ENCODE measurements around the gene LDAH.

The LDAH gene

DNA sequence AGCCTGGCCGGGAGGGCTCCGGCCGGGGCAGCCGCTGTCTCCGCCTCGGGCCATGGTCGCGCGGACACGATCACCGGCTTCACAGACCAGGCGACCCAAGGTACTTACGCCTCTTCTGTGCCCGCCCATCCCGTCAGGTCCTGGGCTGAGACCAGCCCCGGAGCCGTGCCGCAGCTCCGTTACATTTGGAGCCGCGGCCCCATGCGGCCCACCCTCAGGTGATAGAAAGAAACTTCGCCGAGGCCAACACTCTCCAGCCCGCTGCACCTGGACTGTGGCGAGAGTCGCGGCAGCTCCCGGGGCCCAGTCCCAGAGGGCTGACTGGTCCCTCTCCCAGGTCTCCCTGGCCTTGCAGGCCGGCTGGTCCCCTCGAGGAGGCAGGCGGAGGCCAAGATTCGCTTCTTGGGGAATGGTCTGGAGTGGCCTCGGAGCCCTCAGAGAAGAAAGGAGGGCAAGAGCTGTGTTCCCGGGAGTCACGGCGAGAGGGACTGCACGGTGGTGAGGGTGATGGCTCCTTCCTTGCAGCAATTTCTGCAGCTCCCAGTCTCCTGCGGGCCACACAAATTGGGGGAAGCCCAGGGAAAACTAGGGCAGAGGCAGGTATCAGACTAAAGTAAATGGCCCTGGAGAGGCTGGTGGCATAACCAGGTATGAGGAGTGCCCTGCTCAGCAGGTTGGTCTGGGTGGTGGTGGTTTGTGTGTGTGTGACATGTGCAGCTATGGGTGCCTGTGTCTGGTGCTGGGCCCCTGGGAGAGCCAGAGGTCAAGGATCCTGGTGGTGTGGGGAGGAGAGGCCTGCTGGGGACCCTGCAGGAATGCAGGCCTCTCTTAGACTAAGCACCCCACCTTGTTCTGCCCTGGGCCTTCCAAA is 155.1 kb downstream of the LDAH start:
- no peak for DNase-seq (ENCODE audit: low read depth)

DNA sequence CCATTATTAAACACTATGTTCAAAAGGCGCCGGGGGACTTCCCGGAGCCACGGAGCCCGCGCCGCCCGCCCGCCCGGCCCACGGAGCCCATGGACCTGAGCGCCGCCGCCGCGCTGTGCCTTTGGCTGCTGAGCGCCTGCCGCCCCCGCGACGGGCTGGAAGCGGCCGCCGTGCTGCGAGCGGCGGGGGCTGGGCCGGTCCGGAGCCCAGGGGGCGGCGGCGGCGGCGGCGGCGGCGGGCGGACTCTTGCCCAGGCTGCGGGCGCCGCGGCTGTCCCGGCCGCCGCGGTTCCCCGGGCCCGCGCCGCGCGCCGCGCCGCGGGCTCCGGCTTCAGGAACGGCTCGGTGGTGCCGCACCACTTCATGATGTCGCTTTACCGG is 155.8 kb downstream of the LDAH start:
- no peak for DNase-seq (ENCODE audit: low read depth)

DNA sequence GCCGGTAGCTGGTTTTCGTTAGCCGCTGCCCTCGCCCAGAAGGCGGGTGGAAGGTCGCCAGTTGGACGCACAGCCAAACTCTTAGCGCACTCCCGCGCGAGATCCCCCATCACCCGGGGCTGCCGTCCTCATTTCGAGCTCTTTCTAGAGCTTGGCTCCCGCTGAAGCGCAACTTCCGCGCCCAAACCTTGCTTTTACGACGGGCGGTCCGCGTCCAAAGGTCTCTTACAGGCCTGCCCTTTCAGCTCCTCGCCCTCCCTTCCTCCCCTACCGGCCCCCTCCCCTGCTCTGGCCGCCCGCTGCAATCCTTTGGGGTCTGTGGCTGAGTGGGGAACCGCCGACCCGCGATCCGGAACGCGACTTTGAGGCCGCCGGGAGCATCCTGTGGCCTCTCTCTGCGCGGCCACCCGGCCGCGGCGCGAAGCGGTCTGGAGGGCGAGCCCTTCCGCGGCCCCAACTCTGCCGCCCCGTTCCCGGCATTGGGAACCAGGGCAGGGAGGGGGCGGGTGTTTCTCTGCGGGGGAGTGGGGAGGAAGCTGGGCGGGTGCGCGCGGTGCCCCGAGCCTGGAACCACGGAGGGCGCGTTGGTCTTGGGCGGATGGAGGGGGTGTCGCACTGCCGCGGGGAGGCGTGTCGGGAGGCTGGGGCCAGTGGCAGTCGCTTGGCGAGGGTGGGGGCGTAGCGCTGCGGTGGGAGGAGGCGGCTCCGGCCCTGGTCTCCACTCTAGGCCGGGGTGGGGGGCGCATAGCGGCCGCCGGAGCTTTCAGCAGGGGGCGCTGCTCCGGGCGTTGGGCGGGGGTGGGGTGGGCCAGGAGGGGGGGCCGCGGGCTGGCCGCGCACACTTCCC is 156.4 kb downstream of the LDAH start, which contains the start of gene GDF7:
Gene GDF7, plus strand, starts transcription at position 841 of the 847 bp plus-strand sequence. CDS start 96 bp downstream, outside the sequence.
- DNase-seq (ENCODE audit: low read depth): no peak

DNA sequence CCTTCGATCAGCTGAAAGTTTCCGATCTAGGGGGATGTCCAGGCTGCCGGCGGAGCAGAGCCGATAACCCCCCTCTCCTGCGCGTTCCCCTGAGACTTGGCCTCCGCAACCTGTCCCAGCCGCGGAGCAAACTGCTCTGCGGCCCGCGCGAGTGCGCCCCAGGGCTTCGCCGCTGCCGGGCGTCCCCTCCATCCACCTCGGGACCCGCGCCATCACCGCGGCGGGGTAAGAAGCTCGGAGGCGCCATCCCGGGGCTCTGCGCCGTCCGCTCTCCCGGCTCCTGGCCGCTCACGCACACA is 156.9 kb downstream of the LDAH start:
- DNase-seq (ENCODE audit: low read depth): no peak

DNA sequence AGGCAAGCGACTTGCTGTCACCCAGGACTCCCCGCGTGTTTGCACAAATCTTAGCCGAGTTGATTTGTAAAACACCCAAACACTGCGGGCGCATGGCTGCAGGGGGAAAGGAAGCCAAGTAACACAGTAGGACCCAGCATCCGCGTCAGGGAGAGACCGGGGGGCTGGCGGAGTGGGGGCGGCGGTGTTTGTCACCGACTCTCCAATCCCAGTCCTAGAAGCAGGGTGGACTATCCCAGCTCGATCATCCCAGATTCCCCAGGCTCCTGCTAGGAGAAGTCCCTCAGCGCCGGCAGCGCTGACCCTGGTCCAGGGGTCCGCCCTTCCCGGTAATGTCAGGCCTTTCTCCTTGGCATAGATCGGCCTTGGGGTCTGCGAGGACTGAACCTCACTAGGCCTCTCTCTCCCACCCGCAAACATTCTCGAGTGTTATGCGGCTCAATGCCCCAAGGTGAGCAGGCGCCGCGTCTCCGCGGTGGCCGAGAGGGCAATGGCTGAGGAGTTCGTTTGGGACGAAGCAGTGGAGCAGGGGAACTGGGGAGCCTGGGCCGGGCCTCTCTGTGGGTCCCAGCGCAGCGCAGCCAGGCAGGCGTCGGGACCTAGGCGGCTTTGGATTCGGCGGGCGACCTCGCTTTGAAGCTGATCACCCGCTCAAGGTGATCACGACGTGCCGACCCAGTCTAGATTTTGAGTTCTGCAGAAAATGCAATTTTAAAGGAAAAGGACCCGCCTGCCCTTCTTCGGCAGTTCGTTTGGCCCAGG is 157.5 kb downstream of the LDAH start:
- DNase-seq (ENCODE audit: low read depth): no peak

DNA sequence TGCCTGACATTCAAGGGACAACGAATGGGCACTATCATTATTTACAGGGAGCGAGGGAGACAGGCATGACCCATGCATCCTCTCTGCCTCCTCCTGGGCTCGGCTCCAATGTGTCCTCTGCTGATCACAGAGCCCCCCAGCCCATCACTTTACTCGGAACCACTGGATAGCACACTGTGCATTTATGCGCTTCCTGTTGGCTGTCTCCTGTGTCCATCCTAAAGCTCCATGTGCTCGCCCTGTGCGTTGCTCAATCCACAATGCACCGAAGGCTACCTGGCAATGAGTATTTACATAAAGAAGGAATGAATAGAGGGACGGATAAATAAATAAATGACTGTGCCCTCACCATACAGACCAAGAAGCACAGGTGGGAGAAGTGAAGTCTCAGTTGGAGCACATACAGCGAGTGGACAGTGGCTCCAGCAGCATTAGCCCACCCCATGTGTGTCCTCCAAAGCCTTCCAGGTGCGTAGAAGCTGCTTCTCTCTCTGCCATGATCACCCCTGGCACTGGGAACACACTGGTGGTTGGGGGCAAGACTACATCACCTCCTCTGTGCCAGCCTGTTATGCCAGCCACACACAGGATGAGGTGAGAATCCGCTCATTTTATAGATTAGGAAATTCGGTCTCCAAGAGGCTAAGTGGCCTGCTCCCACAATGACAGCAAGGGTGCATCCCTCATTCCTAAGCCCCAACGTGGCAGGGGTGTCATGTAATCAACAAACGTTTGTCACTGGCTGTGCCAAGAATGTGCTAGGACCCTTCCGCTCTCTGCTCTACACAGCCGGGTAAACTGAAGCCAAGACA is 158.3 kb downstream of the LDAH start:
- DNase-seq (ENCODE audit: low read depth): no peak

DNA sequence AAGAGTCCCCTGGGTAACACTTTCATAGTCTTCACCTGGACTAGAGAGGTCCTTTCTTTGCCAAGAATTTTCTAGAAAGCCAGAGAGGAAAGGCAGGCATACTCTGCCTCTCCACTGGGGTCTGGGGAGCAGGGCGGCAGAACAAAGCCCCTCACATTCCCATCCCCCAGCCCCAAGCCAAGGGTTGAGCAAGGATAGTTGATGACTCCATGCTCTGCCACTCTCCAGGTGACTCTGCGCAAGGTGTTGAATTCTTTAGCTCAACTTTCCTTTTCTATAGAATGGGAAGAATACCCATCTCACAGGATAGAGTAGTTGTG is 158.9 kb downstream of the LDAH start:
- no peak for DNase-seq (ENCODE audit: low read depth)

DNA sequence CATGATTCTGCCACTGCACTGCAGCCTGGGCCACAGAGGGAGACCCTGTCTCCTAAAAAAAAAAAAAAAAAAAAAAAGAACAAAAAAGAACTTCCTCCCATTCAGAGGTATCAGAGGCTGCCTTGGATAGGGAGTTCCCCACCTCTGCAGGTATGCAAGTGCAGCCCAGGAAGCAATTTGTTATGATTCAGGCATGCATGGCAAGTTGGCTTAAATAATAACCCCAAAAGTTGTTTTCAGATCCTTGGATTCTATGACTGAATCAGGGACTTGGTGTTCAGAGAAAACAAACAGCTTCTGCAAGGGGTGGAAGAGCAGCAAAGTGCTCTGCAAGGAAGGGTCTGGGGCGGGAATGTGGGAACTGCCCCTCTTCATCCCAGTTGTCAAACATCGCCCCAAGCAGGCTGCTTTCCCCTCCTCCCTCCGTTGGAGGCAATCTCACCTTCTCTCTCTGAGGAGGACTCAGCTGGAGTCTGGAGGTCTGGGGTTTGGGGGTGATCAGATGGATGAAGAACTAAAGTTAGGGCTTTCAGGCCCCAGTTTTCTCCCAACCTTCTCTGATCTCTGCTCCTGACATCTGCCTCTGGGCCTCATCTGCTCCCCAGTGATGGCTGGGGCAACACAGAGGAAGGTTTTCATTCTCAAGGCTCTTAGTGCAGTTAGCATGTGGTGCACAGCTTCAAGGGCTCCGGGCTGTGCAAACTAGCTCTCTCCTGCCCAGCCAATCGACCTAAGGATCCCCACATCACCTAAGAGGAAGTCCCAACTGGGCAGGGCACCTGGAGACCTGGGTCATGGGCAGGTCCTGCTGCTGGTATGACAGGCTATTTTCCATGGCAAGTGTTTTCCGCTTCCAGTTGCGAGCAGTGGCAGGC is 159.5 kb downstream of the LDAH start:
- no peak for DNase-seq (ENCODE audit: low read depth)

DNA sequence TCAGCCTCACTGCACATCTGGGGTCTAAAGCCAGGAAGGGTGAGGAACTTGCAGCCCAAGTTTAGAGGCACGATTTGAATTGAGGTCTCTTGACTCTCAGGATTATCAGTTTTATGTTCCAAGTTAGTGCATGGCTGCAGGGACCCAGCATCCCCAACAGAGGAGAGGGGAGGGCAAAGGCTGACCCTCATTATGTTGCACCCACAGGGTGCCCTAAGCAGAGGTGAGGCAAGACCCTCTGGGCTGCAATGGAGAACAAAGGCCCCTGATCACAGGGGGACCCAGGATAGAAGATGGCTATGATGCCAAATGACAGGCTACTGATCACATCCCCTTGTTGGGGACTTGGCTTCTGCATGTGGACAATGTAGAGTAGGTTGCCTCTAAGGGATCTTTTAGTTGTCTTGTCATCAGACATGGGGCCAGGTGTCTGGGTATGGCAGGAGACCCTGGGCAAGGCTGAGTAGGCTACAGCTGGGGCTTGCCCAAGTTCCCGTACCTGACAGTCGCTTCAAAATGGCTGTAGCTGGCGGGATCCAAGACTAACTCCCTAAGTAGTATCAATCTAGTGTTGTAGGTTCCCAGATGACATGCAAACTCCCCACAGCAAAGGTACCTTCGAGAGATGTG is 160.5 kb downstream of the LDAH start:
- no peak for DNase-seq (ENCODE audit: low read depth)

DNA sequence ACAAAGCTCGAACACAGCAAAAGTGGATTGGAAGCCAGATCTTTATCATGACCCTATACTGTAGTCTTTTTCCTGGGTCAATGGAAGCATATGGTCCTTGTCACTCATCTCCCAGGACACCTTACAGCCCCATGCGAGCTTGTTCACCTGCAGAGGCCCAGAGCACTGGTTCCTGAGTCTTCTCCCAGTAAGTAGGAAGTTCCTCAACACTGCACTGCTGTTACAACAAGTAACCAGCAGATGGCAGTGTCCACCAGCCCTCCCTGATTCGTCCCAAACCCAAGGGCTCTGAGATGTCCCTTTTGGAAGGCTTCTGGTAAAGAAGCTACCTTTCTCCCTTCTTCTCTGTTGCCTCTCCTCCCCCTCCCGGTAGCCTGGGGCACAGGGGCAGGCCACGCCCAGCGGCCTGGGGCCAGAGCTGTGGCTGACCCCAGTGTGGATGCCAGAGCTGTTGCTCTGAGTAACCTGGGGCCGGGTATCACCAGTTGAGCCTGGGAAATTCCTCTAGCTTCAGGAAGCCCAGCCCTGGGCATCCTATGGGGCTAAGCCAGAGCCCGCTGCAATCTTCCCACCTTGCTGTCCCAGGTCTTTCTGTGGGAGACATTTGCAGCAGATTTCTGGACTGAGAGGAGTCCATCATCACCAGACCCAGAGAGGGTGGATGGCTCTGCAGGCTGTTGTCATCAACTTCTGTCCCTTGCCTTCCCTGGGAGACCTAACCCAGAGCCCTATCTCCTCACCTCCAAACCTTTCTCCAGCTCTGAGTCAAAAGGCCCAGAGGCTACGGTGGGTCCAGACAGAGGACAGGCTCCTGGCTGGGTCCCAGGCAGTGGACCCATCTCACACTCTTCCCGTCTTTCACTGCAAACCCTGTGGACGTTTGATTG is 161.2 kb downstream of the LDAH start:
- no peak for DNase-seq (ENCODE audit: low read depth)

DNA sequence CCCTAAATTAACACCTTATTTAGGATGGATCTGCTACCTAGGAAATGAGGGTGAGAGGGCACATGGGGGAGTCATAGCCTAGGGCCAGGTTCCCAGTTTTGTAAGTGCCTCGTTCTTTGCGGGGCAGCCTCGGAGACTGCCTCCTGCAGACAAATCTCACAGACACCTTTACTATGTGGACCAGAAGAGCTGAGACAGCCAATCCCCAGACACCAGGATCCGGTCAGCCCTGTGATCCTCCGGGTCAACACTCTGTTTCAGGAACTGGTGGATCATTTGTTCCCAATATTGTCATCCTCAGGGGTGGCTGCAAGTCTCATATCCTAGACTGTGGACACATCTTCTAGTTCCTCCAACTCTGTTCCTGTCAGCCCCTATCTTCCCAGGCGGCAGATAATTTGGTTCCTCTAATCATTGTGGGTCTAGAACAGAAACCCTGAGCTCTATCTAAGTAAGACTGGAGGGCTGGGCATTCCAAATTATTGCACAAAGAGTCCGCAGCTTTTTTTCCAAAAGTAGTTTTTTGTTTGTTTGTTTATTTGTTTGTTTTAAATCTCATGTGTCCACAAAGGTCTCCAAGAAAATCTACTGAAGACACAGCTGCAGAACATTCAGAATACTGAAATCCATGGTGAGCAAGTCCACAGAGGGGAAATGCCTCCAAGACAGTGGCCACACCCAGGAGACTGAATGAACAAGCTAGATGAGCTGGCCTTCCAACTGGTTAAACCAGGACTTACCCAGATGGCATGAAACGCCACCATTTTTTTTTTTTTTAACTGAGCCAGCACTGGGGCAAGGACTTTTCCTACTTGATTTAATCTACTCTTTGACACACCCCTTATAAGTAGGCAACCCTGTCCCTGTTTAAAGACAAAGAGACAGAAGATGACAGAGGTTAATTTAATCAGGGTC is 162.1 kb downstream of the LDAH start:
- DNase-seq (ENCODE audit: low read depth): no peak

DNA sequence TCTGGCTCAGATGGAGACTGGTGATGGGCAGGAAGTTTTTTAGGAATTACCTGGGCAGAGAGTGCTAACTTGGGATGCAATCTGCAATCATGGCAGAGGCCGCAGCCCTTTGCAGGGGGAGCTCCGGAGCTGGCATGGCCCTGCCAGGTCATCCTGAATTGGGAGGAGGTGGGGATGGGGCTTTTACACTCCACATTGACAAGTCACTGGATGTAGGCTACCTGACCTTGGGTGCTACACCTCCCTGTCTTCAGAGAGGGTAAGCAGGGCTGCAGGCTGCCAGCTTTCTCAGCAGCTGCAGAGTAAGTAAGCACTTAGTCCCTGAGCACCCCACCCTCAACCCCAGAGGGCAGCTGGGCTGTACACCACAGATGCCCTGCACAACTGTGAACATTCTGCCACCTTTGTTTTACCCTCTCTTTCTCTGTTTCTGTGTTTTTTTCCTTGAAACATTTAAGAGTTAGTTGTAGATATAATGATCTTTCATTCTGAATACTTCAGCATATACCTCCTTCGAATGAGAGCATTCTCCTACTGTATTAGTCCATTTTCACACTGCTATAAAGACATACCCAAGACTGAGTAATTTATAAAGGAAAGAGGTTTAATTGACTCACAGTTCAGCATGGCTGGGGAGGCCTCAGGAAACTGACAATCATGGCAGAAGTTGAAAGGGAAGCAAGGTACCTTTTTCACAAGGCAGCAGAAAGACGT is 165.2 kb downstream of the LDAH start:
- DNase-seq (ENCODE audit: low read depth): no peak

DNA sequence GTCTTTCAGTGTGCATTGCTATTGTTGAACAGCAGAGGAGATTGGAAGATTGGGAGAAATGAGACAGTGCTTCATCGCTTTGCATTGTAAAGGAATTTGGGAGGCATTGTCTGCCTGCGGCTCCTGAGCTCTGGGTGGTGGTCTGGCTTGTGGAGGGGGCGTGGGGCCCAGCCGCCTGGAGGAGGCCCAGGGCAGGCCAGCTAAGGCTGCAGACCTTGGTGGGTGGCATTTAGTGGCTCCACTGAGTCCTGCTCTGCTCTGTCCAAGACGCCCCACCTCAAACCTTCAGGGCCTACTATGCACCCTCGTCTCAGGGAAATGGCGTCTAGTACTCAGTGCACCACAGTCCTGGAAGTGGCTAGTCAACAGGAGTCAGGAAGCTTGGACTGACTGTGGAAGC is 166.3 kb downstream of the LDAH start:
- no peak for DNase-seq (ENCODE audit: low read depth)

DNA sequence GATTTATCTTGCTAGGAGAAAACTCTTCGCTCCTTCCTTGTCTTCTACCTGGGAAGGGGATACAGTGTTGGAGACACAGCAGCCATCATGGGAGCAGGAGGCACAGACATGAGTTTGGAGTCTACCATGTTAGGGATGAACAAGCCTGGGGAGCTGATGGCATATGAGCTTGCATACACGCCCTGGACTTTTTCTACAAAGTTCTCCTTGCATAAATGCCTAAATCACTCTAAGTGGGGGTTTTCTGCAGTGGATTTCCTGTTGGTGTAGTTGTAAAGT is 168.4 kb downstream of the LDAH start:
- DNase-seq (ENCODE audit: low read depth): no peak

DNA sequence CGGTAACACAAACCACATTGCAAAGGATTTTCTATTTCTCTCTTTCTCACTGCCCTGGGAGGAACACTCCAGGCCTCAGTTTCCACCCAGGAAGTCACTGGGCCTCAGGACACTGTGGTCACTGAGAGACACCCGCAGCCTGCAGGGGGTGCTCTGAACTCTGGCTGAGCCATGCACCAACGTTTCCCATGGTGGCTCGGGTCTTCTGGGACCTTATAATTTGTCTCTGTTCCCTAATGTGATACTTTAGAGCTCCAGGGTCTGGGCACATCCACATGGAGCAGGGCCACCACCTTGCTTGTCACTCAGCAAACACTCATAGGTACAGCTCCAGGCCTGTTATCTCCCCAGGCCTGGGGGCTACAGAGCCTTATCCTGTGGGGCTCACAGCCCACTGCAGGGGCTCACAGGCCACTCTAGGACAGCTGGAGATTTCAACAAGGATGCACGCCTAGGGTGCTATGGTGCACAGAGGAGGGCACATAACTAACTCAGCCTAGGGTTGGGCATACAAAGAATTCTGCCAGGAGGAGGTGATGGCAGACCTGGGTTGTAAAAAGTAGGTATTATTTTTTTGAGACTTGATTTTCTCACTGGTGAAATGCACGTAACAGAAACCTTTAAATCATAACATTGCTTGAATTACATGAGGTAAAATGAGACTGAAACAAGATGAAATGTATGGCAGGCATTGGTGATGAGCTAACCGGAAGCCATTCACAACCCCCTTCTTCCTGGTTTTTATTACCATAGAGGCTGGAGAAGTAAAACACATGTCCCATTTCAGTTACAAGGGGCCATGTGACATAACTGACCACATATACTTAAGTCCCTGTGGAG is 169.0 kb downstream of the LDAH start:
- DNase-seq (ENCODE audit: low read depth): no peak

DNA sequence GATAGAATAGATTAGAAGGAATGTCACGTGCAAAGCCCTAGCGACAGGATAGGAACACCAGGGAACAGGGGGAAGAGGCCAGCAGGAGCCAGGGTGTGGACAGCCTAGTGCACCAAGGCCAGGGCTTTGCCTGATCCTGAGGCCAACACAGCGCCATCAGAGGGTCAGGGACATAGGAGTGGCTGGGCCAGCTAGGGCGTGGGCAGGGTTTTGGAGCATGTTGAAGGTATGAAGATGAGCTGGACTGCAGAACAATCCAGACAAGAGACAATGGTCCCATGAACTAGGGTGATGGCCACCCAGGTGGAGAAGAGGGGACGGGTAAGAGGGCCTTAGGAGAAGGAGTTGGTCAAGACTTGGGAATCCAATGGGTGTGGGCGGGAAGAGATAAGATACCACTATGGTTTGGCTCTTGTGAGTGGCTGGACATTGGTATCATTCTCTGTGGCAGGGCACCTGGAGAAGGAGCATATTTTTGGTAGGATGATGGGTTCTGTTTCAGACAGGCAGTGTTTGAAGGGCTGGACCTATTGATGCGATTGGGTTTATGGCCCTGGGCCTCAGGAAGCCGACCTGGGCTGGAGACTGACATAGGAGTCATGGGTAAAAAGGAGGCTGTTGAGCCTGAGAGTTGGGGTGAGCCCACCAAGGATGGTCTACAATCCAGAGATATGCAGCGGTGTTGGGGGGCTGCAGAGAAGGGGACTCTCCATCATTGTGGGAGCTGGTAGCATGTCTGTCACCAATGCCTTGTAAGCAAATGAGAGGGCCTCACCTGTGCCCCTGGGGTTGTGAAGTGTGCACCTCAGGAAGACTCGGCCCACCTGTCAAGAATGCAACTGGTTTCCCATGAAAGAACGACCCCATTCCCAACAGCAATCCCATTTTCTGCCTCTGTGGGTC is 170.0 kb downstream of the LDAH start:
- no peak for DNase-seq (ENCODE audit: low read depth)
